Spleen (tissue), 7 donors: Measurements from ENCODE around the gene TEKTIP1.

Experiments used
- POLR2A ChIP-seq, 3 donors: fragments of 450-650 bp; IDR thresholded peaks; one replicate each; pipeline ENCODE4 v1.5.1; 2017; ENCODE audit warnings: antibody characterized with exemption in 3 of 3, mild to moderate bottlenecking in 1 of 3
- TF ChIP-seq, protein P1 (sequence below), 11 experiments: fragments of 200-600 bp in 7 of 11; fragments of 450-650 bp in 4 of 11; sonication (generic) in 4 of 11; IDR thresholded peaks in 8 of 11; conservative IDR thresholded peaks in 3 of 11; 1 replicate in 7 of 11; 2 replicates in 4 of 11; pipeline versions ENCODE4 v1.4.0 to v1.8.0; 2016 to 2021; ENCODE audit warnings: antibody characterized with exemption in 11 of 11, inconsistent platforms in 4 of 11, mild to moderate bottlenecking in 1 of 11
- donor health status: DM: no; HTN: no; CAD: no; lungs with moderate emphysema.
- donor health status: DM: no; HTN: no; CAD: no.
- donor health status: DM: no; HTN: no; CAD: no.

DNA sequence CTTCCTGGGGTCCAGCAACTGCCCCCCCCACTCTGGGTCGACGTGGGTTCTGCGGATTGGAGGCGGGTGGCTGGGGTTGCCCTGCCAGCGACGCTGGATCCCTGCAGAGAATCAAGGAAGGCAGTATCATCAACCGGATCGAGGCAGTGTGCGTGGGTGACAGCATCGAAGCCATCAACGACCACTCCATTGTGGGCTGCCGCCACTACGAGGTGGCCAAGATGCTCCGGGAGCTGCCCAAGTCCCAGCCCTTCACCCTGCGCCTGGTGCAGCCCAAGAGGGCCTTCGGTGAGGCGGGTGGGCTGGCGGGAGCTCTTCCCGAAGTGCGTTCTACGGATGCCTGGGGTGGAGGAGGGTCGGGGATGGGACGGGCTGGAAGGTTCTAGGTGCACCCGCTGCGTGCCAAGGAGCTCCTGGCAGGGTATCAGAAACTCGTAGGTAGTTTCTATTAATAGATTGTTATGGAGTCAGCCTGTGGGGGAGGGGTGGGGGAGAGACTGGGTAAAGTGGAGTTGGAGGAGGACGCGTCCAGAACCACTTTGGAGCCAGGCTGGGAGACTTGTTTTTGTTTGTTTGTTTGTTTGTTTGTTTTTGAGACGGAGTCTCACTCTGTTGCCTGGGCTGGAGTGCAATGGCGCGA, 47.9 kb downstream of the TEKTIP1 start:
- TF ChIP-seq POLR2A (IDR thresholded peaks at IDR 0.05), result no peak
- TF ChIP-seq, protein P1, sequence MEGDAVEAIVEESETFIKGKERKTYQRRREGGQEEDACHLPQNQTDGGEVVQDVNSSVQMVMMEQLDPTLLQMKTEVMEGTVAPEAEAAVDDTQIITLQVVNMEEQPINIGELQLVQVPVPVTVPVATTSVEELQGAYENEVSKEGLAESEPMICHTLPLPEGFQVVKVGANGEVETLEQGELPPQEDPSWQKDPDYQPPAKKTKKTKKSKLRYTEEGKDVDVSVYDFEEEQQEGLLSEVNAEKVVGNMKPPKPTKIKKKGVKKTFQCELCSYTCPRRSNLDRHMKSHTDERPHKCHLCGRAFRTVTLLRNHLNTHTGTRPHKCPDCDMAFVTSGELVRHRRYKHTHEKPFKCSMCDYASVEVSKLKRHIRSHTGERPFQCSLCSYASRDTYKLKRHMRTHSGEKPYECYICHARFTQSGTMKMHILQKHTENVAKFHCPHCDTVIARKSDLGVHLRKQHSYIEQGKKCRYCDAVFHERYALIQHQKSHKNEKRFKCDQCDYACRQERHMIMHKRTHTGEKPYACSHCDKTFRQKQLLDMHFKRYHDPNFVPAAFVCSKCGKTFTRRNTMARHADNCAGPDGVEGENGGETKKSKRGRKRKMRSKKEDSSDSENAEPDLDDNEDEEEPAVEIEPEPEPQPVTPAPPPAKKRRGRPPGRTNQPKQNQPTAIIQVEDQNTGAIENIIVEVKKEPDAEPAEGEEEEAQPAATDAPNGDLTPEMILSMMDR (IDR thresholded peaks at IDR 0.05 in 8 of 11, conservative IDR thresholded peaks at IDR 0.05 in 3 of 11), result no peak
